NCI-H524 (cell line): ENCODE data around the gene UNC13A.
"Not testable (repeated sequence)": the region's sequence is repeated elsewhere in the genome, so short reads cannot be mapped to it uniquely, and the experiment has no call there.

Experiments
- DNase-seq, 2 experiments: peaks; one replicate each; lab custom pipeline; 2025; lab: John Stamatoyannopoulos, UW

Gene UNC13A

GRCh38 chr19:17570291-17570690 lies 117.9 kb downstream of the UNC13A start:
- not testable (repeated sequence) for DNase-seq

GRCh38 chr19:17567940-17568339 lies 120.2 kb downstream of the UNC13A start:
- no peak for DNase-seq

GRCh38 chr19:17565611-17566010 lies 122.5 kb downstream of the UNC13A start:
- DNase-seq: no peak

- DNase-seq: no peak
Observed at GRCh38 chr19:17564781-17565180, 123.4 kb downstream of the UNC13A start.

- DNase-seq: no peak
Observed at GRCh38 chr19:17562561-17562960, 125.6 kb downstream of the UNC13A start.

- DNase-seq: no peak
Observed at GRCh38 chr19:17562097-17562496, 126.1 kb downstream of the UNC13A start.

GRCh38 chr19:17560205-17560595 lies 128.0 kb downstream of the UNC13A start:
- DNase-seq: no peak

- DNase-seq: no peak
Observed at GRCh38 chr19:17557466-17557865, 130.7 kb downstream of the UNC13A start.

- DNase-seq: no peak
Observed at GRCh38 chr19:17556995-17557394, 131.2 kb downstream of the UNC13A start.

- peak; percentile 50 to 66 for DNase-seq
Observed at GRCh38 chr19:17555929-17556813, 132.0 kb downstream of the UNC13A start.

- DNase-seq: peak; percentile 99
Observed at GRCh38 chr19:17555480-17555928, 132.7 kb downstream of the UNC13A start, which contains the start of gene COLGALT1. TSS of gene COLGALT1 (plus strand) at chr19:17555649. CDS start at chr19:17555714, 65 bp downstream.

- no peak for DNase-seq
Observed at GRCh38 chr19:17554968-17555479, 133.1 kb downstream of the UNC13A start.

GRCh38 chr19:17553256-17553655 lies 134.9 kb downstream of the UNC13A start:
- DNase-seq: peak; percentile 16 to 58

- DNase-seq: not testable (repeated sequence)
Observed at GRCh38 chr19:17552735-17553134, 135.4 kb downstream of the UNC13A start.
